OCI-LY3 (cell line): ENCODE data around the gene TEKT1.

Experiments
- H2AFZ ChIP-seq: fragments of 200-600, 300-600 bp; shearing (Covaris generic); 2 replicates; pipeline ENCODE4 v1.6.0; 2014; ENCODE audit warnings: antibody characterized with exemption, low read depth, low read length
- H3K27ac ChIP-seq: fragments of 200-600, 300-600 bp; sonication (generic); 2 replicates; pipeline ENCODE4 v1.5.1; 2014; ENCODE audit warnings: mild to moderate bottlenecking, low read length, moderate library complexity, mixed read lengths
- H3K27me3 ChIP-seq: fragments of 200-600, 300-600 bp; sonication (generic); 2 replicates; pipeline ENCODE4 v1.6.1; 2014; ENCODE audit warnings: low read depth, low read length, mixed read lengths
- H3K36me3 ChIP-seq: fragments of 200-600, 300-600 bp; sonication (generic); replicated peaks from 2 replicates; pipeline ENCODE3; 2014; ENCODE audit warnings: low read depth, low read length, mixed read lengths
- H3K4me1 ChIP-seq: fragments of 300-600, 200-600 bp; sonication (generic); 2 replicates; pipeline ENCODE4 v1.6.1; 2014; ENCODE audit warnings: low read length, mixed read lengths
- H3K4me2 ChIP-seq: fragments of 200-600, 300-600 bp; sonication (generic); 2 replicates; pipeline ENCODE4 v1.6.1; 2014; ENCODE audit warnings: low read length, mixed read lengths
- H3K4me3 ChIP-seq: fragments of 300-600, 200-600 bp; sonication (generic); 2 replicates; pipeline ENCODE4 v1.5.1; 2014; ENCODE audit warnings: antibody characterized with exemption, mild to moderate bottlenecking, low read length, moderate library complexity
- H3K79me2 ChIP-seq: fragments of 300-600, 200-600 bp; shearing (Covaris generic); 2 replicates; pipeline ENCODE4 v1.6.1; 2014; ENCODE audit warnings: mild to moderate bottlenecking, low read length, mixed read lengths
- H3K9ac ChIP-seq: fragments of 300-600, 200-600 bp; shearing (Covaris generic); 2 replicates; pipeline ENCODE4 v1.6.0; 2014; ENCODE audit warnings: mild to moderate bottlenecking, low read length, moderate library complexity
- H3K9me3 ChIP-seq: fragments of 200-600, 300-600 bp; shearing (Covaris generic); 2 replicates; pipeline ENCODE4 v1.6.1; 2014; ENCODE audit warnings: low read length, mixed read lengths; ENCODE audit not compliant: insufficient read depth
- H4K20me1 ChIP-seq: fragments of 200-600, 300-600 bp; sonication (generic); 2 replicates; pipeline ENCODE4 v1.6.1; 2016; ENCODE audit warnings: low read length, mixed read lengths; ENCODE audit not compliant: insufficient read depth
- EZH2phosphoT487 ChIP-seq: fragments of 200-600 bp; shearing (Covaris generic); IDR thresholded peaks from 2 replicates; pipeline ENCODE4 v1.6.1; 2018; ENCODE audit warnings: antibody characterized with exemption, mixed run types, low read depth
- TF ChIP-seq, protein P1 (sequence below): fragments of 200-600, 300-600 bp; sonication (generic); IDR thresholded peaks from 2 replicates; pipeline ENCODE4 v1.5.1; 2014; ENCODE audit warnings: antibody characterized with exemption, low read length, low read depth

The TEKT1 gene

DNA sequence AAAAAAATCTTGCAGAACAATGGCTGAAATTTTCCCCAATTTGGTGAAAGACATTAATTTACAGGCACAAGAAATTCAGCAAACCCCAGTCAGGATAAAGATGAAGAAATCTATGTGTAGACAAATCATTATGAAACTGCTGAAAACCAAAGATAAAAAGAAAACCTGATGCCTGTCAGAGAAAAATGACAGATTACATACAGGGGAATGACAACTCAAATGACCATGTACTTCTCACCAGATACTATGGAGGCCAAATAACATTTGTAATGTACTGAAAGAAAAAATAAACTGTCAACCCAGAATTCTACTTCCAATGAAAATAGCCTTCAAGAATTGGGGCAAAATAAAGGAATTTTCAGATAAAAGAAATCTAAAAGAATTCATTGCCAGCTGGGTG, 82.9 kb downstream of the TEKT1 start:
- H3K9ac ChIP-seq = no peak overlapping the region
- TF ChIP-seq, protein P1, sequence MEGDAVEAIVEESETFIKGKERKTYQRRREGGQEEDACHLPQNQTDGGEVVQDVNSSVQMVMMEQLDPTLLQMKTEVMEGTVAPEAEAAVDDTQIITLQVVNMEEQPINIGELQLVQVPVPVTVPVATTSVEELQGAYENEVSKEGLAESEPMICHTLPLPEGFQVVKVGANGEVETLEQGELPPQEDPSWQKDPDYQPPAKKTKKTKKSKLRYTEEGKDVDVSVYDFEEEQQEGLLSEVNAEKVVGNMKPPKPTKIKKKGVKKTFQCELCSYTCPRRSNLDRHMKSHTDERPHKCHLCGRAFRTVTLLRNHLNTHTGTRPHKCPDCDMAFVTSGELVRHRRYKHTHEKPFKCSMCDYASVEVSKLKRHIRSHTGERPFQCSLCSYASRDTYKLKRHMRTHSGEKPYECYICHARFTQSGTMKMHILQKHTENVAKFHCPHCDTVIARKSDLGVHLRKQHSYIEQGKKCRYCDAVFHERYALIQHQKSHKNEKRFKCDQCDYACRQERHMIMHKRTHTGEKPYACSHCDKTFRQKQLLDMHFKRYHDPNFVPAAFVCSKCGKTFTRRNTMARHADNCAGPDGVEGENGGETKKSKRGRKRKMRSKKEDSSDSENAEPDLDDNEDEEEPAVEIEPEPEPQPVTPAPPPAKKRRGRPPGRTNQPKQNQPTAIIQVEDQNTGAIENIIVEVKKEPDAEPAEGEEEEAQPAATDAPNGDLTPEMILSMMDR = no peak
- TF ChIP-seq EZH2phosphoT487 = no peak
- no peaks in the 10 kb centered on the region for H3K4me1 ChIP-seq
- no peak overlapping the region for H3K4me3 ChIP-seq
- no peak overlapping the region for H3K27ac ChIP-seq
- no peak overlapping the region for H3K4me2 ChIP-seq
- no peaks in the 10 kb centered on the region for H3K36me3 ChIP-seq
- H2AFZ ChIP-seq = no peak overlapping the region
- H3K79me2 ChIP-seq = no peaks in the 10 kb centered on the region
- no peaks in the 10 kb centered on the region for H3K27me3 ChIP-seq
- H3K9me3 ChIP-seq = no peaks in the 10 kb centered on the region
- no peaks in the 10 kb centered on the region for H4K20me1 ChIP-seq
